Measurements from ENCODE around the gene EYA4.

The EYA4 gene

DNA sequence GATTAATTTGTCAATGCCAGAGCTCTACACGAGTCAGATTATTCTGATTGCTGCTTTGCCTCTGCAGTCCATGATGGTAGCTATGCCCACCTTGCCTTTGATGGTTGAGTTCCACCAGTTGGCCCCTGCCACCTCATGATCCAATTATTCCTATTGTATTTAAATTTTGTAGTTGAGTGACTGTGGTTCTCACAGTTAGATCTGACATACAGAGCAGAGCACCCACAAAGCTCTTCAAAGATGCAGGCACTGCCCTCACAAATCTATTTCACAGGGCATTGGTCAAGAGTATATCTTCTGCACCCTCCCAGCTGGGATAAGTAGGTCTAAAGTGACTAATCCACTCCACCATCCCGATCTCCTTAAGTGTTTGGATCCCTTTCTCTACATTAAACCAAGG, 318.8 kb downstream of the EYA4 start:
- H3K27ac ChIP-seq (ENCODE audit: low read depth, low read length, severe bottlenecking): no peak overlapping the region
- no peaks in the 10 kb centered on the region for H3K4me1 ChIP-seq (ENCODE audit: control insufficient read depth, insufficient read depth, low read length, poor library complexity, severe bottlenecking)
- peaks cover 3% of the 10 kb centered on the region for H3K9me3 ChIP-seq (ENCODE audit: control insufficient read depth, low read length)
- WGBS, 2 experiments (ENCODE audit: insufficient coverage in 2 of 2): 78 to 83% methylated on average over 1 to 2 of the region's 2 CpGs
- H3K4me3 ChIP-seq (ENCODE audit: extremely low read depth, insufficient read depth, low read length, poor library complexity, severe bottlenecking): no peak overlapping the region
- no peaks in the 10 kb centered on the region for H3K36me3 ChIP-seq (ENCODE audit: control insufficient read depth, insufficient read depth, low read length)

DNA sequence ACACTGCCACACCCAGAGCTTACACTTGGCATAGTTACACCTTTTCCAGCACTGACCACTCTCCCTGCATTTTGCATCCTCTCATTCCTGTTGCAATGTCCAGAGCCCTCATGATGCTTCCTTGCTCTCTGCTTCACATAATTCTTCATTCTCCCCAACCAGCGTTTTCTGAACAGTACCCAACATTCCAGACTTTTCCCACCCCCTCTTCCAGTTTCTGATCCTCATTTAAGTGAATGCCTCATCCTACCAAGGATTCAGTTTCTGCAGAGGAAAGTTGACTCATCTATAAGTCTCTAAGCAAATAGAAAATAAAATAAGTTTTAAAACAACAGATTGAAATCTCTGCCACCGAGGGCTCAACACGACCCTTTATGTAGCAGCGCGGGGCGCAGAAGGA, 326.5 kb downstream of the EYA4 start:
- Histone ChIP-seq H3K27ac (ENCODE audit: low read depth, low read length, severe bottlenecking) (no peak overlapping the region), H3K4me1 (ENCODE audit: control insufficient read depth, insufficient read depth, low read length, poor library complexity, severe bottlenecking) (no peaks in the 10 kb centered on the region), H3K9me3 (ENCODE audit: control insufficient read depth, low read length) (no peaks in the 10 kb centered on the region), H3K4me3 (ENCODE audit: extremely low read depth, insufficient read depth, low read length, poor library complexity, severe bottlenecking) (no peak overlapping the region), H3K36me3 (ENCODE audit: control insufficient read depth, insufficient read depth, low read length) (no peaks in the 10 kb centered on the region)
- 92 to 93% methylated on average over 6 of the region's 6 CpGs for WGBS, 2 experiments (ENCODE audit: insufficient coverage in 2 of 2)

DNA sequence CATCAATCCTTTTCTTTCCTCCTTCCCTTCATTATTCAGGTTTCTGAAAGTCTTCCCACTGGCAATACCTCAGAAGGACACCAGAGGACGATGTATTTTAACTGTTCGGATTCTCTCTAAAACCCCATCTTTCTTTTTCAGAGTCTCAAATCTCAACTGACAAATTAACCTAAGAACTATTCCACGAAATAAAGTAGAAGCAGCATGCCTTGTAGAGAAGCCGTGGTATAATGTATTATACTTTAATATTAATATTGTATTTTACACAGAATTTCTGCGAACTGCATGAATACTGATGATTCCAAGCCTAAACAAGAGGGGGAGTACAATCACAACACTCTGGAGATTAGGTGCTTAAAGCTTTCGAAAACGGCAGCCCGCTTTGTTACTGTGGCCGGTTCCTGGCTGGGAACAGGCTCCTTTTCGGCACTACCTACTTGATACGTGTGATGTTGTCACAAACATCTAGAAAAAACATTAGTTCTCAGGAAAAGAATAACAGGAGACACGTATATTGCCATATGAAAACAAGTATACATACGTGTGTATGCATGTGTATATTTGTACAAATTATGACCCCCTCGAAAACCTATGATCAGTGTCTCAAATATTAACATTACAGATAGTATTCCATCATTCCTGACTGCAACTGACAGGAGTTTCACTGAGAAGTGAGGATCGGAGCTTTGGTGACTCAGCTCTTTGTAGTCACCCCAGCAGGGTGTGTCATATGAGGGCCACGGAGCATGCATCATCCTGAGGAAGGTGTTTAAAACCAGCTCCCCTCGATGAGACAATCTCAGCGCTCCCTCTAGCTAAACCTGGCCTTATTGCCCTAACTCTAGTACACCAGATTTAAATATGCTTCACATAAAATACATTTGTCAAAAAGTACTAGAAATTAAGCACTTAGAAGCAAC, 328.1 kb downstream of the EYA4 start:
- no peaks in the 10 kb centered on the region for H3K4me1 ChIP-seq (ENCODE audit: control insufficient read depth, insufficient read depth, low read length, poor library complexity, severe bottlenecking)
- 0 to 6% methylated on average over 3 to 8 of the region's 18 CpGs for WGBS, 2 experiments (ENCODE audit: insufficient coverage in 2 of 2)
- H3K36me3 ChIP-seq (ENCODE audit: control insufficient read depth, insufficient read depth, low read length): no peaks in the 10 kb centered on the region
- peak overlapping the region; percentile 22 for H3K4me3 ChIP-seq (ENCODE audit: extremely low read depth, insufficient read depth, low read length, poor library complexity, severe bottlenecking)
- peak overlapping the region; percentile 41 for H3K27ac ChIP-seq (ENCODE audit: low read depth, low read length, severe bottlenecking)
- no peaks in the 10 kb centered on the region for H3K9me3 ChIP-seq (ENCODE audit: control insufficient read depth, low read length)

DNA sequence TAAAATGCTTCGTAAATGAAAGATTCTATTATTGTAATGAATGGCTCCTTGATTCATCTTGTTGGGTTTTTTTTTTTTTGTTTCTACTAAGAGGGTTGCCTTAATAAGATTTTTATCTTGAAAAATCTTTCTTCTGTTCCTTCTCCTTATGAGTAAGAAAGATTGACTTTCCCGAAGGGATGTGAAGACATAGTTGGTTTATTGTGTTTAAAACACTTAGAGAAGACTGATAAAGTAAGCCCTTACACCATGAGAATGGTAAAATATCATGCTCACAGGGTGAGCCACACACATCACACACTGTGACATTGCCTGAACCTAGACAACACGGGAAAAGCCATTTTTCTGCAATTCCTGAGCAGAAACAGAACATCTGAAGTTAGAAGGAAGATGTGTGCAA, 330.5 kb downstream of the EYA4 start:
- no peaks in the 10 kb centered on the region for H3K36me3 ChIP-seq (ENCODE audit: control insufficient read depth, insufficient read depth, low read length)
- no peak overlapping the region for H3K4me3 ChIP-seq (ENCODE audit: extremely low read depth, insufficient read depth, low read length, poor library complexity, severe bottlenecking)
- H3K4me1 ChIP-seq (ENCODE audit: control insufficient read depth, insufficient read depth, low read length, poor library complexity, severe bottlenecking): no peaks in the 10 kb centered on the region
- H3K9me3 ChIP-seq (ENCODE audit: control insufficient read depth, low read length): no peaks in the 10 kb centered on the region
- 94% methylated on average over 2 of the region's 3 CpGs; no CpG with 5 or more reads in 1 of the 2 experiments for WGBS, 2 experiments (ENCODE audit: insufficient coverage in 2 of 2)
- no peak overlapping the region for H3K27ac ChIP-seq (ENCODE audit: low read depth, low read length, severe bottlenecking)

DNA sequence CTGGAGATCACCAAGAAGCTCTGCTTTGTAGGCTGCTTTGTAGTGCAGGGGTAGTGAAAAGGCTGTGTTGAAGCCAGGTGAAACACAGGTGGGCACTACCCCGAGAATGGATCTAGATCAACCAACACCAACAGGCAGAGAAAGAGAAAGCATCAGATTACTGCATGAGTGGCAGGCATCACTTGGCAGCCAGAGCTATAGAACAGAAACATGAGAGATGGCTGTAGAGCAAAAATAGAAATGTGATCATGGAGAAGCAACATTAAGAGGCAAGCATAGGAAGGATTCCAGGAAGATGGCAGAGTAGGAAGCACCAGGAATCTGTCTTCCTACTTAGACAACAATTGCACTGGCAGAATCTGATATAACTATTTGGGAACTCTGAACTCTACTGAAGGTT, 336.7 kb downstream of the EYA4 start:
- no peaks in the 10 kb centered on the region for H3K36me3 ChIP-seq (ENCODE audit: control insufficient read depth, insufficient read depth, low read length)
- no CpG with 5 or more reads among the region's 1 CpG for WGBS, 2 experiments (ENCODE audit: insufficient coverage in 2 of 2)
- no peaks in the 10 kb centered on the region for H3K9me3 ChIP-seq (ENCODE audit: control insufficient read depth, low read length)
- H3K4me3 ChIP-seq (ENCODE audit: extremely low read depth, insufficient read depth, low read length, poor library complexity, severe bottlenecking): no peak overlapping the region
- H3K27ac ChIP-seq (ENCODE audit: low read depth, low read length, severe bottlenecking): no peak overlapping the region
- H3K4me1 ChIP-seq (ENCODE audit: control insufficient read depth, insufficient read depth, low read length, poor library complexity, severe bottlenecking): no peaks in the 10 kb centered on the region
